Hepatocyte (in vitro differentiated cells): Measurements from ENCODE around the gene DAW1. TPM values are rescaled to one million over a fixed set of nuclear protein-coding genes. Genes with fewer than 3 reads are reported as not detected.
"Not testable (repeated sequence)": the region's sequence is repeated elsewhere in the genome, so short reads cannot be mapped to it uniquely, and the experiment has no call there.

Experiments used
- DNase-seq: peaks from one replicate; pipeline ENCODE4 v3.0.0-alpha.2; 2016; ENCODE audit warnings: low spot score
- H2AFZ ChIP-seq: fragments of 200-600 bp; sonication (generic); 2 replicates; pipeline ENCODE4 v1.6.0; 2016; ENCODE audit warnings: antibody characterized with exemption, mild to moderate bottlenecking
- H3K27ac ChIP-seq: fragments of 200-600 bp; sonication (generic); 2 replicates; pipeline ENCODE4 v1.5.1; 2016; ENCODE audit warnings: mild to moderate bottlenecking
- H3K27me3 ChIP-seq: fragments of 200-600 bp; sonication (generic); 2 replicates; pipeline ENCODE4 v1.6.1; 2016
- H3K36me3 ChIP-seq: fragments of 200-600 bp; sonication (generic); replicated peaks from 2 replicates; pipeline ENCODE4 v1.5.1; 2016; ENCODE audit warnings: low read depth; ENCODE audit not compliant: insufficient read depth
- H3K4me1 ChIP-seq: fragments of 200-600 bp; sonication (generic); 2 replicates; pipeline ENCODE4 v1.5.1; 2016; ENCODE audit warnings: mild to moderate bottlenecking, moderate library complexity; ENCODE audit not compliant: insufficient read depth
- H3K4me2 ChIP-seq: fragments of 200-600 bp; sonication (generic); 2 replicates; pipeline ENCODE4 v1.6.0; 2016
- H3K4me3 ChIP-seq: fragments of 200-600 bp; sonication (generic); 2 replicates; pipeline ENCODE4 v1.5.1; 2016; ENCODE audit warnings: mild to moderate bottlenecking
- H3K79me2 ChIP-seq: fragments of 200-600 bp; sonication (generic); 2 replicates; pipeline ENCODE4 v1.6.0; 2017; ENCODE audit warnings: mild to moderate bottlenecking
- H3K9me2 ChIP-seq: fragments of 200-600 bp; sonication (generic); replicated peaks from 2 replicates; pipeline ENCODE4 v1.6.0; 2017; ENCODE audit warnings: mild to moderate bottlenecking; ENCODE audit not compliant: insufficient read depth
- H3K9me3 ChIP-seq: fragments of 200-600 bp; sonication (generic); 2 replicates; pipeline ENCODE4 v1.5.1; 2016; ENCODE audit warnings: low read depth, mild to moderate bottlenecking
- H4K20me1 ChIP-seq: fragments of 200-600 bp; sonication (generic); 2 replicates; pipeline ENCODE4 v1.6.0; 2016; ENCODE audit warnings: mild to moderate bottlenecking; ENCODE audit not compliant: insufficient read depth, poor library complexity, severe bottlenecking
- EZH2 ChIP-seq: fragments of 200-600 bp; sonication (generic); IDR thresholded peaks from 2 replicates; pipeline ENCODE4 v1.6.1; 2016; ENCODE audit warnings: antibody characterized with exemption, mild to moderate bottlenecking, borderline replicate concordance
- EZH2phosphoT487 ChIP-seq: fragments of 200-600 bp; sonication (generic); IDR thresholded peaks from one replicate; pipeline ENCODE4 v1.6.1; 2018; ENCODE audit warnings: antibody characterized with exemption, mild to moderate bottlenecking, low read depth, moderate library complexity; ENCODE audit not compliant: unreplicated experiment, severe bottlenecking
- WGBS: methylation state at CpG from one replicate; pipeline ENCODE4 v1.1.6; 2016; ENCODE audit warnings: low lambda C conversion rate; ENCODE audit errors: missing lambda C conversion rate; 5-methylcytosine and 5-hydroxymethylcytosine counted together
- polyA plus RNA-seq: library from polyadenylated mRNA; unstranded; fragments of >200 nt; fragmentation: Nextera tagmentation; extraction: Ambion mirVana; gene quantifications from 2 replicates; pipeline ENCODE4 v1.2.1, GENCODE V29; 2016
- total RNA-seq: library from RNA; depleted of rRNA; stranded (reverse); fragments of >200 nt; gene quantifications from 2 replicates; pipeline ENCODE4 v1.2.3, GENCODE V29; 2014
- TF ChIP-seq, protein P1 (sequence below): fragments of 200-600 bp; sonication (generic); IDR thresholded peaks from 2 replicates; pipeline ENCODE4 v1.5.1; 2016; ENCODE audit warnings: antibody characterized with exemption, mild to moderate bottlenecking; ENCODE audit not compliant: poor library complexity

DAW1 gene
- total and polyA plus RNA-seq, 2 experiments from 2014 or later = 0.23 to 0.88 TPM

DNA sequence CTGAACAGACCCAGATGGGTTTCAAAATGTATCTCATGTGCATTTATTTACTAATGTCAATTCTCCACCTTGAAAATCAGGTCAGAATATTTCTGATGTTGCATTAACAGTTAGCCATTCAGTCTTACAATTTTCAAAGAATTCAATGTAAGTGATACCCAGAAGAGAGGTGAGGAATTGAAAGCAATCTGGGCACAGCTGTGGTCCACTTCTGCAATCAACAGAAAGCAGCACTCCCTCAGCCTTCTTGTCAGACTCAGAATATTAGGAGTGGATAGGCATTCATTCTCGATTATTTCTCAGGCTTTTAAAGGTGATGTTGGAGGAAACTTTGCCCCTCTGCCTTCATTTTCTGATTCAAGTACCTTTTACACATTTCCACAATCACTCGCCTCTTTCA is 42.1 kb upstream of the DAW1 start:
- Histone ChIP-seq H3K27ac (no peak overlapping the region), H3K9me2 (no peaks in the 10 kb centered on the region), H3K4me3 (no peak overlapping the region), H3K4me1 (no peaks in the 10 kb centered on the region), H3K36me3 (no peaks in the 10 kb centered on the region), H3K79me2 (no peaks in the 10 kb centered on the region), H2AFZ (no peak overlapping the region), H3K9me3 (no peaks in the 10 kb centered on the region), H4K20me1 (no peaks in the 10 kb centered on the region), H3K4me2 (no peak overlapping the region), H3K27me3 (no peaks in the 10 kb centered on the region)
- DNase-seq = no peak
- 88% methylated on average over 2 of the region's 2 CpGs for WGBS
- no peak for TF ChIP-seq EZH2phosphoT487
- TF ChIP-seq EZH2 = no peak
- TF ChIP-seq, protein P1, sequence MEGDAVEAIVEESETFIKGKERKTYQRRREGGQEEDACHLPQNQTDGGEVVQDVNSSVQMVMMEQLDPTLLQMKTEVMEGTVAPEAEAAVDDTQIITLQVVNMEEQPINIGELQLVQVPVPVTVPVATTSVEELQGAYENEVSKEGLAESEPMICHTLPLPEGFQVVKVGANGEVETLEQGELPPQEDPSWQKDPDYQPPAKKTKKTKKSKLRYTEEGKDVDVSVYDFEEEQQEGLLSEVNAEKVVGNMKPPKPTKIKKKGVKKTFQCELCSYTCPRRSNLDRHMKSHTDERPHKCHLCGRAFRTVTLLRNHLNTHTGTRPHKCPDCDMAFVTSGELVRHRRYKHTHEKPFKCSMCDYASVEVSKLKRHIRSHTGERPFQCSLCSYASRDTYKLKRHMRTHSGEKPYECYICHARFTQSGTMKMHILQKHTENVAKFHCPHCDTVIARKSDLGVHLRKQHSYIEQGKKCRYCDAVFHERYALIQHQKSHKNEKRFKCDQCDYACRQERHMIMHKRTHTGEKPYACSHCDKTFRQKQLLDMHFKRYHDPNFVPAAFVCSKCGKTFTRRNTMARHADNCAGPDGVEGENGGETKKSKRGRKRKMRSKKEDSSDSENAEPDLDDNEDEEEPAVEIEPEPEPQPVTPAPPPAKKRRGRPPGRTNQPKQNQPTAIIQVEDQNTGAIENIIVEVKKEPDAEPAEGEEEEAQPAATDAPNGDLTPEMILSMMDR = no peak

DNA sequence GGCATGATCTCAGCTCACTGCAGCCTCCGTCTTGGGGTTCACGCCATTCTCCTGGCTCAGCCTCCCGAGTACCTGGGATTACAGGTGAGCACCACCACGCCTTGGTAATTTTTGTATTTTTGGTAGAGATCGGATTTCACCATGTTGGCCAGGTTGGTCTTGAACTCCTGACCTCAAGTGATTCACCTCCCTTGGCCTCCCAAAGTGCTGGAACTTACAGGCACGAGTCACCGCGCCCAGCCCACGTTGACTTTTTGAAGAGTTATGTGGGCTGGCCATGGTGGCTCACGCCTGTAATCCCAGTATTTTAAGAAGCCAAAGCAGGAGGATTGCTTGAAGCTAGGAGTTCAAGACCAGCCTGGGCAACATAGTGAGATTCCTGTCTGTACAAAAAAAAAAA is 37.0 kb upstream of the DAW1 start:
- Histone ChIP-seq H3K9me2 (no peaks in the 10 kb centered on the region), H3K79me2 (no peaks in the 10 kb centered on the region), H3K27me3 (no peaks in the 10 kb centered on the region), H3K9me3 (no peaks in the 10 kb centered on the region), H3K4me1 (no peaks in the 10 kb centered on the region), H2AFZ (no peak overlapping the region), H3K27ac (no peak overlapping the region), H3K36me3 (no peaks in the 10 kb centered on the region), H3K4me2 (no peak overlapping the region), H4K20me1 (no peaks in the 10 kb centered on the region), H3K4me3 (no peak overlapping the region)
- WGBS = 93% methylated on average over 10 of the region's 10 CpGs
- DNase-seq = no peak
- TF ChIP-seq, protein P1 = no peak
- no peak for TF ChIP-seq EZH2phosphoT487
- no peak for TF ChIP-seq EZH2

DNA sequence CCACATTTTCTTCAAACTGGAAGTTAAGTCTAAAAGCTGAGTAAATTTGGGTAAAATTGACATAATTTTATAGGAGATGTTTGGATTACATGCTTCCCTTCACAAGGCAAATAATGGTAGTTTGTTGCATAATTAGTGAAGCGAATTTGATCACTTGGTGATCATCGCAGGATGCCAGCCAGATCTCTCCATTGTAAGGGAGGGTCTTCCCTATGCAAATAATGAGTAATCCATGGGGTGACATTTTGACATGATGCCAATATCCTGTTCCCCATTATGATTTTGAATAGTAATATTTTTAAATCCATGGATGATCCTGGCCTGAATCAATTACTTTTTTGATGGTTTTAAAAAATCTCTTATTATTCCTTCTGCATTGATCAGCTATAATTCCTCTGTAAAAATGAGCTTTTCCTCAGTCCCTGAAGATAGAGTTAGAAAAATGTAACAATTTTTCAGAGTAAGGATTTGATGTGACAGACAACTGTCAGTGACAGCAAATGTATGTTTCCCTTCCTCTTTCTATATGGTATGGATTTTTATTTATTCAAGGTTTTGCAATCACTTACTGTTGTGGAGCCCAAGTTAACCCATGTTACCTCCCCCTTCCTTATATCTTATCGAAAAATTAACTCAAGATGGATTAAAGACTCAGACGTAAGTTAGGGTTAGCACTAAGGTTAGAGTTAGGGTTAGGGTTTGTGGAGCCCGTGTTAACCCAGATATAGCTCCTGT is 36.3 kb upstream of the DAW1 start:
- H3K36me3 ChIP-seq = no peaks in the 10 kb centered on the region
- no peaks in the 10 kb centered on the region for H3K4me1 ChIP-seq
- H3K9me2 ChIP-seq = no peaks in the 10 kb centered on the region
- no peak overlapping the region for H2AFZ ChIP-seq
- 93% methylated on average over 5 of the region's 5 CpGs for WGBS
- H3K27ac ChIP-seq = no peak overlapping the region
- H3K4me3 ChIP-seq = no peak overlapping the region
- H3K9me3 ChIP-seq = no peaks in the 10 kb centered on the region
- no peaks in the 10 kb centered on the region for H3K27me3 ChIP-seq
- H3K4me2 ChIP-seq = no peak overlapping the region
- no peaks in the 10 kb centered on the region for H3K79me2 ChIP-seq
- no peaks in the 10 kb centered on the region for H4K20me1 ChIP-seq
- DNase-seq = no peak
- TF ChIP-seq EZH2phosphoT487 = no peak
- no peak for TF ChIP-seq EZH2
- TF ChIP-seq, protein P1 = no peak

DNA sequence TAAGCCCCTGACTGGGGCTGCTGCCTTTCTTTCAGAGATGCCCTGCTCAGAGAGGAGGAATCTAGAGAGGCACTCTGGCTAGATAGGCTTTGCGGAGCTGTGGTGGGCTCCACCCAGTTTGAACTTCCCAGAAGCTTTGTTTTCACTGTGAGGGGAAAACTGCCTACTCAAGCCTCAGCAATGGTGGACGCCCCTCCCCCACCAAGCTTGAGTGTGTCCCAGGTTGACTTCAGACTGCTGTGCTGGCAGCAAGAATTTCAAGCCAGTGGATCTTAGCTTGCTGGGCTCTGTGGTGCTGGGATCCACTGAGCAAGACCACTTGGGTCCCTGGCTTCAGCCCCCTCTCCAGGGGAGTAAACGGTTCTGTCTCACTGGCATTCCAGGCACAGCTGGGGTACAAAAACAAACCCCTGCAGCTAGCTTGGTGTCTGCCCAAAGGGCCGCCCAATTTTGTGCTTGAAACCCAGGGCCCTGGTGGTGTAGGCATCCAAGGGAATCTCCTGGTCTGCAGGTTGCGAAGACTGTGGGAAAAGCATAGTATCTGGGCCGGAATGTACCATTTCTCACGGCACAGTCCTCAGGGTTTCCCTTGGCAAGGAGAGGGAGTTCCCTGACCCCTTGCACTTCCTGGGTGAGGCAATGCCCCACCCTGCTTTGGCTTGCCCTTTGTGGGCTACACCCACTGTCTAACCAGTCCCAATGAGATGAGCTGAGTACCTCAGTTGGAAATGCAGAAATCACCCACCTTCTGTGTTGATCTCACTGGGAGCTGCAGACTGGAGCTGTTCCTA is 31.9 kb upstream of the DAW1 start:
- not testable (repeated sequence) for H3K9me2 ChIP-seq, H3K27me3 ChIP-seq, H3K79me2 ChIP-seq, H3K4me1 ChIP-seq, H3K9me3 ChIP-seq, H2AFZ ChIP-seq, H3K4me3 ChIP-seq, DNase-seq, H4K20me1 ChIP-seq, H3K36me3 ChIP-seq, H3K4me2 ChIP-seq, H3K27ac ChIP-seq
- WGBS = 70% methylated on average over 7 of the region's 7 CpGs
